ENCODE data around the gene ERFE. TPM values are rescaled to one million over a fixed set of nuclear protein-coding genes. Genes with fewer than 3 reads are reported as not detected.

The ERFE gene
- total and polyA plus RNA-seq, 2 of the 13 experiments (the other 11 are each of a cell fraction or from before 2014, with no cell fraction given): 0.09 TPM; not detected in 1

GRCh38 chr2:238203973-238204683 lies 45.4 kb downstream of the ERFE start (continued):
- TF ChIP-seq CSRNP1 (CRISPR knock-in tag; IDR thresholded peaks at IDR 0.05) (peak; percentile 63; the same call in 1 of the 2 replicates), RNF2 (conservative IDR thresholded peaks at IDR 0.05; ENCODE audit: low read depth) (peak; percentile 93; the same call in 1 of the 2 replicates), SNAPC5 (CRISPR knock-in tag; IDR thresholded peaks at IDR 0.05; ENCODE audit: borderline replicate concordance) (0 out of 2 replicates have a peak, but pooled peaks have one; percentile 30), SMAD1 (CRISPR knock-in tag; IDR thresholded peaks at IDR 0.05; ENCODE audit: borderline replicate concordance, low read depth) (peak; percentile 19; the same call in 1 of the 2 replicates), ZNF687 (CRISPR knock-in tag; IDR thresholded peaks at IDR 0.05) (peak; percentile 49; the same call in 1 of the 2 replicates), SNAPC2 (CRISPR knock-in tag; IDR thresholded peaks at IDR 0.05) (peak; percentile 11; the same call in 1 of the 2 replicates), ZNF580 (CRISPR knock-in tag; IDR thresholded peaks at IDR 0.05; ENCODE audit: borderline replicate concordance, low read depth) (peak; percentile 6; the same call in 1 of the 2 replicates), TARDBP (CRISPR knock-in tag; IDR thresholded peaks at IDR 0.05) (peak; percentile 47; the same call in 1 of the 2 replicates), CHCHD3 (CRISPR knock-in tag; IDR thresholded peaks at IDR 0.05) (no peak), MED1 (CRISPR knock-in tag; IDR thresholded peaks at IDR 0.05) (no peak), EED (CRISPR knock-in tag; IDR thresholded peaks at IDR 0.05) (peak; percentile 76; the same call in 1 of the 2 replicates), MATR3 (CRISPR knock-in tag; IDR thresholded peaks at IDR 0.05) (no peak), SMYD3 (CRISPR knock-in tag; IDR thresholded peaks at IDR 0.05) (peak; percentile 37; the same call in 1 of the 2 replicates), BHLHE40 (IDR thresholded peaks at IDR 0.05; ENCODE audit: low read length) (peak; percentile 7; the same call in 1 of the 2 replicates), MBNL3 (CRISPR knock-in tag; conservative IDR thresholded peaks at IDR 0.05) (no peak), PAF1 (CRISPR knock-in tag; IDR thresholded peaks at IDR 0.05) (no peak), ZBTB26 (CRISPR knock-in tag; IDR thresholded peaks at IDR 0.05; ENCODE audit: borderline replicate concordance) (peak; percentile 72; the same call in 1 of the 2 replicates), TP53 (CRISPR knock-in tag; conservative IDR thresholded peaks at IDR 0.05) (no peak), NKX3-1 (CRISPR knock-in tag; IDR thresholded peaks at IDR 0.05) (no peak), DMAP1 (CRISPR knock-in tag; IDR thresholded peaks at IDR 0.05) (peak; percentile 5; the same call in 1 of the 2 replicates), ZNF576 (CRISPR knock-in tag; IDR thresholded peaks at IDR 0.05) (0 out of 2 replicates have a peak, but pooled peaks have one; percentile 59), ZNF614 (CRISPR knock-in tag; IDR thresholded peaks at IDR 0.05; ENCODE audit: borderline replicate concordance) (peak; percentile 5; the same call in 1 of the 2 replicates), FOSL2 (CRISPR knock-in tag; IDR thresholded peaks at IDR 0.05) (no peak)

Measured in HepG2 (cell line).